Bronchial epithelial cell (primary cell): ENCODE measurements around the gene AGXT. TPM values are rescaled to one million over a fixed set of nuclear protein-coding genes. Genes with fewer than 3 reads are reported as not detected.

Experiments
- DNase-seq: peaks from one replicate; pipeline ENCODE4 v3.0.0-alpha.2; 2010; ENCODE audit warnings: low read depth
- FAIRE-seq: peaks from 2 replicates; lab custom pipeline; 2011; peaks lifted over from hg19 to GRCh38; lab: Jason Lieb, UNC
- H3K27me3 ChIP-seq: 2 replicates; pipeline ENCODE4 v1.5.1; 2011; ENCODE audit warnings: low read length; ENCODE audit not compliant: control insufficient read depth, insufficient read depth
- H3K36me3 ChIP-seq: 2 replicates; pipeline ENCODE4 v1.5.1; 2011; ENCODE audit warnings: low read length; ENCODE audit not compliant: control insufficient read depth, insufficient read depth
- H3K4me3 ChIP-seq: 2 replicates; pipeline ENCODE4 v1.5.1; 2011; ENCODE audit warnings: mild to moderate bottlenecking, low read depth, low read length, control low read depth
- total RNA-seq: library from RNA; depleted of rRNA; stranded (reverse); fragments of >200 nt; gene quantifications from 2 replicates; pipeline ENCODE4 v1.2.1, GENCODE V29; 2014
- TF ChIP-seq, protein P1 (sequence below): IDR thresholded peaks from 2 replicates; pipeline ENCODE4 v1.5.1; 2011; ENCODE audit warnings: mild to moderate bottlenecking, moderate library complexity, low read length, control low read depth, inconsistent platforms; ENCODE audit not compliant: insufficient read depth, severe bottlenecking

The AGXT gene
- total RNA-seq, 1 donor from 2014 or later, result not detected

- H3K4me3 ChIP-seq, result no peak overlapping the region
- no peak for DNase-seq
- no peaks in the 10 kb centered on the region for H3K27me3 ChIP-seq
- no peak for FAIRE-seq
- TF ChIP-seq, protein P1, sequence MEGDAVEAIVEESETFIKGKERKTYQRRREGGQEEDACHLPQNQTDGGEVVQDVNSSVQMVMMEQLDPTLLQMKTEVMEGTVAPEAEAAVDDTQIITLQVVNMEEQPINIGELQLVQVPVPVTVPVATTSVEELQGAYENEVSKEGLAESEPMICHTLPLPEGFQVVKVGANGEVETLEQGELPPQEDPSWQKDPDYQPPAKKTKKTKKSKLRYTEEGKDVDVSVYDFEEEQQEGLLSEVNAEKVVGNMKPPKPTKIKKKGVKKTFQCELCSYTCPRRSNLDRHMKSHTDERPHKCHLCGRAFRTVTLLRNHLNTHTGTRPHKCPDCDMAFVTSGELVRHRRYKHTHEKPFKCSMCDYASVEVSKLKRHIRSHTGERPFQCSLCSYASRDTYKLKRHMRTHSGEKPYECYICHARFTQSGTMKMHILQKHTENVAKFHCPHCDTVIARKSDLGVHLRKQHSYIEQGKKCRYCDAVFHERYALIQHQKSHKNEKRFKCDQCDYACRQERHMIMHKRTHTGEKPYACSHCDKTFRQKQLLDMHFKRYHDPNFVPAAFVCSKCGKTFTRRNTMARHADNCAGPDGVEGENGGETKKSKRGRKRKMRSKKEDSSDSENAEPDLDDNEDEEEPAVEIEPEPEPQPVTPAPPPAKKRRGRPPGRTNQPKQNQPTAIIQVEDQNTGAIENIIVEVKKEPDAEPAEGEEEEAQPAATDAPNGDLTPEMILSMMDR, result no peak
- no peaks in the 10 kb centered on the region for H3K36me3 ChIP-seq
These were observed 57.2 kb downstream of the AGXT start for GRCh38 chr2:240925568-240926515.

DNA sequence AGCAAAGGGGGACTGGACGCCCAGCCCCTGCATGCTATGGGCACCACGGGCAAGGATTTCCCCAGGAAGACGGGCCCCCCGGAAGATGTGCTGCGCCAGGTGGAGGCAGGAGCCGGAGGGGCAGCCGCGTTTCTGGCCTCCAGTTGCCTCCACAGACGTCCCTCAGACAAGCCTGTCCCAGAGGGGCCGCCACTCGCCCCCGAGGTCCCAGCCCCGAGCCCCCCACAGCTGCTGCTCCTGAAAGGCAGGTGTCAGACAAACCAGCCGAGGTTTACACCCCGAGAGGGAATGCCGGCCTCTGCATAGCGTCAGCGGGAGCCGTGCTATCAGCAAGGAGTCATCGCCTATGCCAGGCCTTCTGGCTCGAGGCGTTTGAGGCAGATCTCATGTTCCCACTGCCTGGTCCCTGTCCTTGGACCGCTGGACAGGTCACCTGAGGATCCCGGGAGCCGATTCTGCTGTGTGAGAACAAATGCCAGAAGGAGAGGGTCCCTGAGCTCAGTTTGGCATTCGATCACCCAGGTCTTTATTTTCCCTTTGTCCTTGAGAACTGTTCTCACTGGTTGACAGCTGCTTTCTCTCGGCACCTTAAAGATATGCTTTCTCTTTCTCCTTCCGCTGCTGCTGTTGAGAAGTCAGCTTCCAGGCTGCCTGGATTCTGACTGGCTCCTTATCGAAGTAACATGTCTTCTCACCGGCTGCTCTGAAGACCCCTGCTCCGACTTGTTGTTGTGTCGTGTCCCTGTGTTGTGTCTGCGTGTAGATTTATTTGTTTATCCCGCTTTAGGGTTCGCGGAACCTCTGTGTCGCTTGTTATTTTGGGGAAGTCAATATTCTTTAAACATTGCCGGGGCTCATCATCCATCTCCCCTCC is 58.1 kb downstream of the AGXT start:
- Histone ChIP-seq H3K27me3 (no peaks in the 10 kb centered on the region), H3K36me3 (no peaks in the 10 kb centered on the region), H3K4me3 (no peak overlapping the region)
- DNase-seq (no peak), FAIRE-seq (no peak)
- TF ChIP-seq, protein P1, result no peak

- TF ChIP-seq, protein P1, result no peak
- no peaks in the 10 kb centered on the region for H3K36me3 ChIP-seq
- FAIRE-seq (no peak), DNase-seq (no peak)
- no peaks in the 10 kb centered on the region for H3K27me3 ChIP-seq
- H3K4me3 ChIP-seq, result no peak overlapping the region
These were observed 58.8 kb downstream of the AGXT start for GRCh38 chr2:240927390-240927781.

DNA sequence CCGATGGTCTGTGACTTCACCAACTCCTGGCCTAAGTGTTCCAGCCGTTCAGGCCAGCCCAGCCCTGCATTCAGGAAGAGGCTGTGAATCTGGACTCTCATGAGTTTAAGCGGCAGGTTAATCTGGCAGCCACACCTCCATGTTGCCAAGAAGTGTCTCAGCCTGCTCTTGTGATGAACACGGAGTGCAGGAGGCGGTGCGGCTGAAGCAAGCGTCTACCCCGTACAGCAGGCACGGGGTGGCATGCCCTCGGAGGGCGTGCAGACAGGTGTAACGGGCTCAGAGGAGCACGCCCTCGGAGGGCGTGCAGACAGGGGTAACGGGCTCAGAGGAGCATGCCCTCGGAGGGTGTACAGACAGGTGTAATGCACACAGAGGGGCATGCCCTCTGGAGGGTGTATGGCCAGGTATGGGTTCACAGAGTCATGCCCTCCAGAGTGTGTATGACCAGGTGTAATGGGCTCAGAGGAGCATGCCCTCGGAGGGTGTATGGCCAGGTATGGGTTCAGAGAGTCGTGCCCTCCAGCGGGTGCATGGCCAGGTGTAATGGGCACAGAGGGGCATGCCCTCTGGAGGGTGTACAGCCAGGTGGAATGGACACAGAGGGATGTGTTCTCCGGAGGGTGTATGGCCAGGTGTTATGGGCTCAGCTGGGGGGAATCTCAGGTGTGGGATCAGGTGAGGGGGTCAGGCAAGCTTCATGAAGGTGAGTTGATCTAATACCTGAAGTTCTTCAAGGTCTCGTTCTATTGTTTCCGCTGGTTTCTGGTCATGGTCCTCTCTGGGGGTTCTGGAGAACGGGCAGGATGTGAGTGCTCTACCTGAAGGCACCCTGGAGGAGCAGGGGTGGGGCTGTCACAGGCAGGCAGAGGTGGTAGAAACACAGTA is 60.1 kb downstream of the AGXT start:
- Histone ChIP-seq H3K27me3 (no peaks in the 10 kb centered on the region), H3K4me3 (no peak overlapping the region), H3K36me3 (no peaks in the 10 kb centered on the region)
- TF ChIP-seq, protein P1, result no peak
- no peak for FAIRE-seq
- no peak for DNase-seq

DNA sequence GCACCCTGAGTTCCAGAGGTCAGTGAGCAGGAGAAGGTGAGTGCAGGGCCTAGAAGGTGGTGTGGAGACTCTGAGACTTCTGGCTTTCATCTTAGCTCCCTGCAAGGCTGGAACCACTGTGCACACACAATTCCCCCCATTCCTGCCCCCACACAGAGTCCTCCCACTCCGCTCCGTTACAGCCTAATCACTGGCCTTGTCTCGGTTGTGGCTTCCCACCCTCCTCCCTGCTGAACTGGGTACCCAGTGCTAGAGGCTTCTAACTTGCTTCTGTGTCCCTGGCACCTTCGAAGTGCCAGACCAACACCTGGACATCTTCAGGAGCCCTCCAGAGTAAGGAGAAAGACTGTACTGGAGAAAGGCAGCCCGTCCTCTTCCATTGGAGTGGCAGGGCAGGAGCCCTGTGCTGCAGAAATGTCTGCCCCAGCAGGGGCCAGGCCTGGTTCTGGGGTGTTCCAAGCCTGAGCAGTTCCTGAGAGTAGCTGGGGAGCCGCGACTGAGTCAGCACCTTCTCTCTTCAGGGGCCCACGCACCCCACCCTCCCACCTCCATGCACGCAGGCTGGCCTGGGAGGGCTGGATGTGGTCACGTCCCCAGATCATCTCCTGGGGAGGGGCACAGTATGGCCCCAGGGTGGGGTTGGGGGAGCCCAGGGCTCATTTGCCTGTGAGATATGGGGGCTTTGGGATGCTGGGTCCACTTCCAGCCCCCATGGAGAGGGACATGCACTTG is 60.9 kb downstream of the AGXT start:
- Histone ChIP-seq H3K4me3 (no peak overlapping the region), H3K27me3 (no peaks in the 10 kb centered on the region), H3K36me3 (no peaks in the 10 kb centered on the region)
- TF ChIP-seq, protein P1, result no peak
- no peak for FAIRE-seq
- DNase-seq, result no peak
